Measurements from ENCODE around the gene WFIKKN1.

The WFIKKN1 gene

DNA sequence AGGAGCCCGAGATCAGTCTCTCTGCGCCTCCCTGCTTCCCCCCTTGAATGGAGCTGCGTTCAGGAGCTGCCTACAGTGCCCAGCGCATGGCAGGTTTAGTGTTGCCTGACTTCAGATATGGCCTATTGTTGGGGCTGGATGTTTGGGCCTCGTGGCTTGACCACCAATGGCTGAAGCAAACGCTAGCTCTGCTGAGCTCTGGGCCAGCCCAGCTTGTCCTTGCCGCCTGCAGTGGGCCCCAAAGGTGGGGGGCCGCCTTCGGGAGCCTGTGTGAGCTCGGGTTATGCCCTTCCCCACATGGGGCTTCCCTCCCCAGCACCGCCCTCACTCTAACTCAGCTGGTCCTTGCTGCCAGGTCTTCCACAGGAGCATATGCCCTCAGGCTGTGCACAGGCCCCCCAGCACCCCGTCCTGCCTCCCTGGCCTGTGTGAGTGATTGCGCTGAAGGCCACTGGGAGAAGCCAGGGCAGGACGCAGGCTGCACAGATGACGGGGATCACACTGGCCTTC is 7.3 kb downstream of the WFIKKN1 start:
- no peak for DNase-seq

DNA sequence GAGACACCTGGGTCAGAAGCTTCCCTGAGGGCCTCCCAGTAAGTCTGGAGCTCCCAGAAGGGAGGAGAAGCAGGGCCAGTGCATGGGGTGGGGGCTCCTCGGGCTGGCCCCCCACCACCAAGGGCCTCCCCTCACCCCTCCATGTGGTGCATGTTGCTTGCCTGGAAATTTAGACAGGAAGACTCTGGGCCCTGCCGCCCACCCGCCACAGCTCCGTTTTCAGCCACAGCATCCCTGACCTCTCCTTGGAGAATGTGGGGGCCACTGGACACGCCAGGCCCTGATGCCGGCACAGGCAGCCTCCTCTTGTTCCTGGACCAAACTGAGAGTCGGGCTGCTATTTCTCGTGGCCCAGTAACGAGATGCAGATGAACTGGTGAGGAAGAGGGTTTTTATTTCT is 8.1 kb downstream of the WFIKKN1 start:
- DNase-seq: no peak

- no peak for DNase-seq
These were observed 9.8 kb downstream of the WFIKKN1 start for GRCh38 chr16:640614-641013.

- peak; percentile 60 for DNase-seq
These were observed 10.8 kb downstream of the WFIKKN1 start, which contains the start of gene MCRIP2 for GRCh38 chr16:641326-642188. TSS of gene MCRIP2 (plus strand) at chr16:641828. CDS start at chr16:641992, 164 bp downstream.

GRCh38 chr16:642189-643049 is 11.6 kb downstream of the WFIKKN1 start:
- no peak for DNase-seq

DNA sequence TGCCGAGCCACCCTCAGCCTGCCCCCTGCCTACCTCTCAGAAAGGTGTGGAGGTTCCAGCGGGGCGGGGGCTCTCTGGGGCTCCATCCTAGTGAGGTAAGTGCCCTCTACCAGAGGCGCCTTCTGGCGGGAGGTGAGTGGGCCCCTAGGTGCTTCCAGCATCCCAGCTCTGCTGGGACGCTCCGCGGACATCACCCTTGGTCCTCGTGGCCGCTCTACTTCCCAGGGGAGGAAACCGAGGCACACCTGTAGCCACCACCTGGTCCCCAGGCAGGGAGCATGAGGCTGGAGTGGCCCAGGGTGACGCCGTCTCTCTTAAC is 12.2 kb downstream of the WFIKKN1 start:
- DNase-seq: no peak

DNA sequence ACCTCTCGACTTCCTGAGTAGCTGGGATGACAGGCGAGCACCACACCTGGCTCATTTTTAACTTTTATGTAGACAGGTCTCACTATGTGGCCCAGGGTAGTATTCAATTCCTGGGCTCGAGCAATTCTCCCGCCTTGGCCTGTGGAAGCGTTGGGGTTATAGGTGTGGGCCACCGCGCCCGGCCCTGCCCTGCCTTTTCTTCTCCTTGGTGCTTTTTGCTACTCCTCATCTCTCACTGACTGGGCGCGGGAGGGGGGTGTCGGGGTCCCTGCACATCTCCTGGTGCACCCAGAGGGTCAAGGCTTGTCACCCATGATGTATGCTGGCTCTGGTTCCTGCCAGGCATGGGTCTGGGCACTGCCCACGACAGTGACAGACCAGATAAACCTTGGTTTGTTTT is 13.8 kb downstream of the WFIKKN1 start:
- DNase-seq: no peak

- DNase-seq: no peak
These were observed 15.3 kb downstream of the WFIKKN1 start for GRCh38 chr16:645852-646678.

DNA sequence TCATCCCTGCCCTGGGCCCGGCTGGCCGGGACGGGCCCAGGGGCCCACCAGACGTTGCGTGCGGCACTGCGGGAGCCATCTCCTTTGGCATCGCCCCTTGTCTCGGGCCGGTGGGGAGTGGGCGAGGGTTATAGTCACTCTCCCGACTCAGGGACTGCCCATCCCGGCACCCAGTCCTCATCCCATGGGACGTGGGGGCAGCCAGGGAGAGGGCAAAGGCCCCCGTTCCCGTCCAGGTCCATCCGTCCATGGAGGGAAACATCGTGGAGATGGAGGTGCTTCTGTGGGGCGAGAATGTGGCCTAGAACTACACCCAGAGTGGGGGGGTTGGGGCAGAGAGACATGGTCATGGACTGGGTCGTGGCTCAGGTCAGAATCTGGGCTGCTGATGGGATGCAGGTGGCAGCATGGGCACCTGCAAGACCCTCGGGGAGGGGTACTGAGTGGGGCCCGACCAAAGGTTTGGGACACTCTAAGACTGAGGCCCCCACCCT is 15.9 kb downstream of the WFIKKN1 start:
- no peak for DNase-seq

DNA sequence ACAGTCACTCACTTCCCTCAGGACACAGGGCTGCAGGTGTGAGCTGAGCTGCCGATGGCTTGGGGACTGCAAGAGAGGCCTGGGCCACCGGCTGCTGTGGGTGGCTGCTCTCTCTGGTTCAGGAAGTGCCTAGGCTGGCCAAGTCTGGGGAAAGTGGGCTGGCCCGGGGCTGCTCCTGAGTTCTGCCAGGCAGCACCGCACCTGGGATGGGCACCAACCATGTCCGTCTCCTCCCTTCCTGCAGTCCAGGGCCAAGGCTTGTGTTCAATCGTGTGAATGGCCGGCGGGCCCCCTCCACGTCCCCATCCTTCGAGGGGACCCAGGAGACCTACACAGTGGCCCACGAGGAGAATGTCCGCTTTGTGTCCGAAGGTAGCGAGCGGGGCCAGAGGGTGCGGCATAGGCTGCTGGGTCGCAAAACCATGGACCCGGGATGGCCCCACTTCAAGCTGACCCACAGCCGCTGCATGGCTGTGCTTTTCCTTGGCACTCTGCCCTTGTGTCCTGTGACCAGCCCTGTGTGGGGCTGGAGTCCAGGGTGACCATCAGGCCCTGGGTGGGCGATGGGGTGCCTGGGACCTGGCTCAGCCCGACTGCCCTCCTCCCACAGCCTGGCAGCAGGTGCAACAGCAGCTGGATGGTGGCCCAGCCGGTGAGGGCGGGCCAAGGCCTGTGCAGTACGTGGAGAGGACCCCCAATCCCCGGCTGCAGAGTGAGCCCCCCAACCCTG is 16.6 kb downstream of the WFIKKN1 start:
- DNase-seq: no peak

DNA sequence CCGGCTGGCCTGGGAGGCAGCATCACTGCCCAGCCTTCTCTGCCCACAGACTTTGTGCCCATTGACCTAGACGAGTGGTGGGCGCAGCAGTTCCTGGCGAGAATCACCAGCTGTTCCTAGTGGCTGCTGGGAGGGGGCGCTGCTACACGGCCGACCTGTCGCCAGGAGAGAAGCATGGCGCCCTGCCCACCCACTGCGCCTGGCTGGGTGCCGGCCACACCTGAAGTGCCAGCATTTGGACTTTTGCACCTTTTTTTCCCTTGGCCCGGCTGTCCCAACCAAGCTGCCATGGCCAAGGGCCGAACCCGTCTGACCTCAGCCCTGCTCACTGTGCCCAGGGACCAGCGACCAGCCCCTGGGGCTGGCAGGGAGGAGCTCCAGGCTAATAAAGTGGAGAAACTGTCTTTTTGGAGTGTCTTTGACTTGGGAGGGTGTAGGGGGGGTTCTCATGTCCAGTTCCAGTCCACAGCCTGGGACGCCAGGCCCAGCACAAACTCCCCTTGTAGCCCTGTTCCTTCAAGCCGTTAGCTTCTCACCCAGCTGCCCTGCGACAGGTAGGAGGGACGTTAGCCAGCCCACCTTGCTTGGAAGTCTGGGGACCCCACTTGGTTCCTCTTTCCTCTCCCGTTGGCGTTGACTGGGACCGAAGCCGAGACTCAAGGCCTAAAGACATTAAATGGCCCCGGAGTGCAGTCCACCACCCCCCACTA is 17.4 kb downstream of the WFIKKN1 start:
- DNase-seq: peak; percentile 46

GRCh38 chr16:648781-649589 is 18.2 kb downstream of the WFIKKN1 start, which contains the start of gene WDR90:
TSS of gene WDR90 (plus strand) at chr16:649365. CDS start at chr16:649417, 52 bp downstream.
- DNase-seq: peak; percentile 91

GRCh38 chr16:649631-650030 is 18.8 kb downstream of the WFIKKN1 start:
- DNase-seq: no peak

DNA sequence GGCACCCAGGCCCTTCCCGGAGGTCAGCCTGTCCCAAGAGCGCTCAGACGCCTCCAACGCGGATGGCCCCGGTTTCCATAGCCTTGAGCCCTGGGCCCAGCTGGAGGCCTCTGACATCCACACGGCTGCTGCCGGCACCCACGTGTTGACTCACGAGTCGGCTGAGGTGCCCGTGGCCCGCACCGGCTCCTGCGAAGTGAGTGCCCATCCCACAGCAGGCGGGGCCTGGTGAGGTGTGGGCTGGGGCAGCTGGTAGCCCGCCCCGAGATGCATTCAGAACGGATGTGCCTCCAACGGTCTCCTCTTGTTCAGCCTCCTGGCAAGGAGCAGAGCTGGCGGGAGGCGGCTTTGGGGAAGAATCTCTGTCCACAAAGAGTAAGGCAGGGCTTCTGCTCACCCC is 21.1 kb downstream of the WFIKKN1 start:
- no peak for DNase-seq

- no peak for DNase-seq
These were observed 21.9 kb downstream of the WFIKKN1 start for GRCh38 chr16:652454-653305.

DNA sequence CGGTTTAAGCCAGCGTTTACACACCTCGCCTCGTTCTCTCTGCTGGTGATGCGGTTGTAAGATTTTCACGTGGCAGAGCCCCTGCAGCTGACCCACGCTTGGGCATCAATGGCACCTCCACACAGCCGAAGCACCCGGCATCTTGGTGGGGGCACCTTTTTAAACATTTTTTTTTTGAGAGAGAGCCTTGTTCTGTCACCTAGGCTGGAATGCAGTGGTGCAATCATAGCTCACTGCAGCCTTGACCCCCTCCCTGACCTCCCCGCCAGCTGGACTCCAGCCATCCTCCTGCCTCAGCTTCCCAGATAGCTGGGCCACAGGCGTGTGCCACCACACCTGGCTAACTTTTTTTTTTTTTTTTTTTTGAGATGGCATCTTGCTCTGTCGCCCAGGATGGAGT is 23.2 kb downstream of the WFIKKN1 start:
- DNase-seq: no peak

DNA sequence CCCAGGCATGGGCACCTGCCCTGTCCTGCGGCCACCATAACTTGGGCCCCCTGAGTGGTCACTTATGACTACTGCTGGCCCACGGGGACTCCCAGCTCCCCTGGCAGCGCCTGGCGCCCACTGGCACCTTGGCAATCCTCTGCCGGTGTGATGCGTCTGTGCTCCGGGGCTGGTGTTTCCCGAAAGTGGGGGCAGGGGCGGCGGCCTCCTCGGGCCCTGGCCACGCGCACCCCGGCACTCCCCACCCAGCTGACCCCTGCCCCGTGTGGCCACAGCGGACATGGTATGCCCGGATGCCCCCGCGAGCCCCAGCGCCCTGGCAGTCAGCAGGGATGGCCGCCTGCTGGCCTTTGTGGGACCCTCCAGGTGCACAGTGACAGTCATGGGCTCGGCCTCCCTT is 26.7 kb downstream of the WFIKKN1 start:
- no peak for DNase-seq

- DNase-seq: no peak
These were observed 28.1 kb downstream of the WFIKKN1 start for GRCh38 chr16:658679-659571.

Data from stimulated activated naive CD4-positive, alpha-beta T cell treated with Interleukin-2 at 50 U/mL for 16 hours (primary cell).